NCI-H82 treated with DMSO at 0.1 percent for 48 hours (cell line): ENCODE results near the gene CCDC68.

Experiments used
- DNase-seq: peaks from one replicate; lab custom pipeline; 2025; ENCODE audit not compliant: unreplicated experiment; lab: John Stamatoyannopoulos, UW

Gene CCDC68

GRCh38 chr18:54961868-54962267, 2.6 kb upstream of the CCDC68 start:
- no peak for DNase-seq

GRCh38 chr18:54961016-54961423, 1.8 kb upstream of the CCDC68 start:
- no peak for DNase-seq

GRCh38 chr18:54960197-54960596, 936 bp upstream of the CCDC68 start:
- no peak for DNase-seq

GRCh38 chr18:54957996-54958395, 1.3 kb downstream of the CCDC68 start:
- no peak for DNase-seq

GRCh38 chr18:54957296-54957832, 1.9 kb downstream of the CCDC68 start:
- no peak for DNase-seq

- DNase-seq, result no peak
These were observed 2.8 kb downstream of the CCDC68 start for GRCh38 chr18:54956506-54956905.

GRCh38 chr18:54952026-54952425, 7.2 kb downstream of the CCDC68 start:
- no peak for DNase-seq

GRCh38 chr18:54950221-54950620, 9.0 kb downstream of the CCDC68 start:
- no peak for DNase-seq

- no peak for DNase-seq
These were observed 9.7 kb downstream of the CCDC68 start for GRCh38 chr18:54949588-54949987.

GRCh38 chr18:54948350-54948837, 10.9 kb downstream of the CCDC68 start:
- no peak for DNase-seq

GRCh38 chr18:54947091-54947490, 12.2 kb downstream of the CCDC68 start:
- no peak for DNase-seq

- DNase-seq, result no peak
These were observed 13.1 kb downstream of the CCDC68 start for GRCh38 chr18:54946149-54946581.

- no peak for DNase-seq
These were observed 13.6 kb downstream of the CCDC68 start for GRCh38 chr18:54945576-54946125.

- DNase-seq, result no peak
These were observed 16.7 kb downstream of the CCDC68 start for GRCh38 chr18:54942569-54942968.

GRCh38 chr18:54942144-54942543, 17.1 kb downstream of the CCDC68 start:
- no peak for DNase-seq

- no peak for DNase-seq
These were observed 19.8 kb downstream of the CCDC68 start for GRCh38 chr18:54939361-54939917.

- DNase-seq, result no peak
These were observed 20.8 kb downstream of the CCDC68 start for GRCh38 chr18:54938506-54938905.

- no peak for DNase-seq
These were observed 26.8 kb downstream of the CCDC68 start for GRCh38 chr18:54932472-54932871.

GRCh38 chr18:54931152-54931551, 28.1 kb downstream of the CCDC68 start:
- no peak for DNase-seq

- no peak for DNase-seq
These were observed 31.0 kb downstream of the CCDC68 start for GRCh38 chr18:54928236-54928635.

GRCh38 chr18:54926593-54927325, 32.5 kb downstream of the CCDC68 start:
- no peak for DNase-seq

- no peak for DNase-seq
These were observed 34.3 kb downstream of the CCDC68 start for GRCh38 chr18:54924948-54925347.
